Medulla oblongata (tissue), 1 donor: ENCODE results near the gene NRARP.
A peak's percentile ranks its signal among the peaks of the same experiment; 100 is the strongest.

Experiments used
- DNase-seq: peaks from one replicate; pipeline ENCODE4 v3.0.0-alpha.2; 2015; ENCODE audit errors: extremely low spot score

NRARP gene

DNA sequence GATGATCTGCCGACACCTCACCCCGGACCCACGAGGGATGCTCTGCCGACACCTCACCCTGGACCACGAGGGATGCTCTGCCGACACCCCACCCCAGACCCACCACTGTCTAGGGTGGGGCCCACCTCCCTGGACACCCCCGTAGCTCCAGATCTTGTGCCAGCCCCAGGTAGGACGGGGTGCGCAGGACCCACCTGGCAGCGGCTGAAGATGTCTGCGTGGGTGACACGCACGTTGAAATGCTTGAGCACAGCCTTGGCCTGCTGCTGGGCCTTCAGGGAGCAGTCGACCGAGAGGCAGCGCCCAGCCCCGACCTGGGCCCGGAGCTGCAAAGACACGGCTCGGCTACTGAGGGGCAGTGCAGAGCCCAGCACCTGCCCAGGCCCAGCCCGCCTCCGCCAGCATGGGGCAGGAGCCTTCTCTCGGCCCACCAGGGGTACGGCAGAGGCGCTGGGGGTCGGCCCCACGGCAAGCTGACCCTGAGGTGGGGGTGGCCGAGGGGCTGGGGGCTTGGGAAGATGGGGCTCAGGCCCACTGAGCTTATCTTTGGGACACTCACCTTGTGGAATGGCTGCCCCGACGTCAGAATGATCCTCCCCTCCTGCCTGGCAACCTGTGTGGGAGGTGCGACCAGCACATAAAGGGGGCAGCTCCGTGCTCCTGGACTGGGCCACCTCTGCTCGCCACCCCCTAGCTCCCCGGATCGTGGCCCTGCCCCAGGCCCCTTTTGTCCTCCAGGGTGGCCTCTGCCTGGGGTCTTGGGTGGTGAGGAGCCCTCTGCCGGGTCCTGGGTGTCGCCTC lies 21.7 kb upstream of the NRARP start:
- DNase-seq: no peak

- no peak for DNase-seq
Observed at GRCh38 chr9:137321726-137322361, 19.8 kb upstream of the NRARP start.

- no peak for DNase-seq
Observed at GRCh38 chr9:137320555-137321384, 18.7 kb upstream of the NRARP start.

DNA sequence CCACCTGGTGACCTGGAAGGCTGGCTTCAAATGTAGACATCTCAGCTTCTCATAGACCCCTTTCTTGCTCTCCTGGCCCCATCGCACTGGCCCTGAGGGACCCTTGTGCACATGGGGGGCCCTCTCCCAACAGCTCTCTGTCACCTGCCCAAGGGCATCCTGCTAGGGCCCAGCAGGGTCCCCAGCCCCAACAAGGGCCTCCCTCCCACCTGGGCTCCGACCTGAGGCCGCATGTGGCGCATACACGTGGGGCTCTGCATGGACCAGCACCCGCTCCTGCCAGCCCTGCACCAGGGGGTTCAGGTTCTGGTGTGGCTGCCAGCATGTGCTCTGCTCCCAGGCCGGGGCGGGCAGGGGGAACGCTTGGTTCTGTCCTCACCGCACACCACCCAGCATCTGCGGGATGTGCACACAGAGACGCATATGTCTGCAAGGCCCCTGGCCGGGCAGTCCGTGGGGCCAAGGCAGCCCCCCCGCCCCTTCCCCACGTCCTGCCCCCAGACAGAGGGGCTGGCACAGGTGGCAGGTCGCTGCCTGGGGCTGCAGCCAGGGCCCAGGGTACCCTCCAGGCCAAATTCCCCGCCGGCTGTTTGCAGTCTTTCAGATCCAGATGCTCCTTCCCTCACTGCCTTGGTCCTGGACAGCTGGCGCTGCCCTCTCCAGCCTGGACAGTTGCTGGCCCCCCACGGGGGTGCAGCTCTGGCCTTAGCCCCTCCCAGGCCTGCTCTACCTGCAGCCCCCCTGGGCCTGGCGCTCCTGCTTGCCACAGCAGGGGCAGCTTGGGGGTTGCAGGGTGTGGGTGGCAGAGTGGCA lies 17.9 kb upstream of the NRARP start:
- no peak for DNase-seq

DNA sequence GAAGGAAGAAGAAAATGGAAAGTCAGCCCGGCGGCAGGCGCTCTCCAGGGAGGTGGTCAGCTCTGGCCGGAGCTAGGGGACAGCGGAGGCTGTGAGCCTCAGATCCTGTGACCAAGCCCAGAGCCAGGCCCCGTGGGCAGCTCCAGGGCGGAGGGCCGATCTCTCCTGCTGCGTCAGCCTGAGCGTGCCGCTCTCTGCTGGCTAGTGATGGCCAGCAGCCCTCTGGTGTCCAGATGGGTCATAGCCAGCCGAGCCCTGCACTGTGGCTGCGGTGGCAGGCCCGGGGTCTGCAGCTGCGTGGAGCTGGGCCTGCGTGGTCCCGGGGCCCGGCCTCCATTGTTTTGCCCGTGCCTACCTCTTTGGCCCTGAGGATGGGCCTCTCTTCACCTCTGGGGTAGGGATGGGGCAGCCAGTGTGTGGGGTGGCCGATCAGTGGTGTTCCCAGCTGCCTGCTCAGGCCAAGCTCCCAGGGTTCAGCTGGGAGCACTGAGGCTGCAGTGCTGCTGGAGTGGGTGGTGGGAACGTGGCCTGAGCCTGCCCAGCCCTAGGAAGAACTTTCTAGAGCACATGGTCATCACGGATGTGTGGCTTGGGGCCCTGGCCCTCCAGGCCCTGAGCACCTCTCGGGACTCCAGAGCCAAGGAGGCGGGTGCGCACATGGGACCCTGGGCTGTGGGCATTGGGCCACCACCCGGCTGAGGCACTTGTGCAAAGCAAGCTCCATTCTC lies 17.1 kb upstream of the NRARP start:
- DNase-seq: peak; percentile 63

DNA sequence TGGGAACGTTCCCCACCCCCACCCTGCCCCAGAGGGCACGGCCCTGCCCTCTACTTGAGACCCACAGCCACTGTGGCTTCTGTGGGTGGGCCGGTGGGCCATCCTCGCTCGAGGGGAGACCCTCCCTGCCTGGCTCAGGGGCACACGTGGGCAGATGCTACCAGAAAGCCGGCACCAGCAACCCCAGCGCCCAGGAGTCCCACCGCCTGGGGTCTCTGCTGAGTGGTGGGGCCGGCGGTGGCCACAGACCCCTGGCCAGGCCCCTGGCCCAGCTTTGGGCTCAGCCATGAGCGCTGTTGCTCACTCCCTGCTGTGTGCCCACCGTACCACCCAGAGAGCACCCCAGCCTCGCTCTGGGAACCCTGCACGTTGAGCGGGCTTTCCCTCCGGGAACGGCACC lies 16.5 kb upstream of the NRARP start:
- DNase-seq: no peak

DNA sequence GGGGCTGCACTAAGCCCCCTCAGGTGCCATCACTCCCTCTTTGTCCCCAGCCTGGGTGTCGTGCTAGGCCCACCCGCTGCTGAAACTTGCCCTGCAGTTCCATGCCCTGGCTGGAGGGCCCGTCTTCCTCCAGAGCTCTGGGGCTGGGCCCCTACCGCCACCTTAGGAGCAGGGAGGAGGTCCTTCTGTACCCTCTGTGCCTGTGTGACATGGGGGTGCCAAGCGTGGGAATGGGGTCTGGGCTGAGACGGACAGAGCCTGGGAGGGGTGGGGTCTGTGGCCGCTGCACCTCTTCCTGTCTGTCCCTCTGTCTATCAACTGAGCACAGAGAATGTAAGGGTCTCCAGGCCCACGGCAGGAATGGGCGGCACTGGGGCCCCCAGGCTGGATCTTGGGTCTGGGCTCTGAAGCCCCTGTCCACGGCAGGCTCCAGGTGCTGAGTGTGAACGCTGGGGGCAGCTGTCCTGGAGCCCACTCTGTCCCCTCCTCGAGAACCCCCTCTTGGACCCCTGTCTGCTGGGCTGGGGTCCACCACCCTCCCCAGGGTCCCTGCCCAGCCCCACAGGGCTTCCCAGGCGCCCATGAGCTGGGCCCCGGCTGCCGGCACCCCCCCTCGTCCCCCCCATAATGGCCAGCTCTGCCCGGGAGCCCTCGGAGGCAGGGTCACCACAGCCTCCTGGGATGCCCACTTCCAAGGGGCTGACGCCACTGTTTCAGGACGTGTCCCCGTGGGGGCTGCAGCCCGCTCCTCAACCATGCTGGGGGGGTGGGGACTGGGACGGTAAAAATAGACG lies 15.8 kb upstream of the NRARP start:
- no peak for DNase-seq

DNA sequence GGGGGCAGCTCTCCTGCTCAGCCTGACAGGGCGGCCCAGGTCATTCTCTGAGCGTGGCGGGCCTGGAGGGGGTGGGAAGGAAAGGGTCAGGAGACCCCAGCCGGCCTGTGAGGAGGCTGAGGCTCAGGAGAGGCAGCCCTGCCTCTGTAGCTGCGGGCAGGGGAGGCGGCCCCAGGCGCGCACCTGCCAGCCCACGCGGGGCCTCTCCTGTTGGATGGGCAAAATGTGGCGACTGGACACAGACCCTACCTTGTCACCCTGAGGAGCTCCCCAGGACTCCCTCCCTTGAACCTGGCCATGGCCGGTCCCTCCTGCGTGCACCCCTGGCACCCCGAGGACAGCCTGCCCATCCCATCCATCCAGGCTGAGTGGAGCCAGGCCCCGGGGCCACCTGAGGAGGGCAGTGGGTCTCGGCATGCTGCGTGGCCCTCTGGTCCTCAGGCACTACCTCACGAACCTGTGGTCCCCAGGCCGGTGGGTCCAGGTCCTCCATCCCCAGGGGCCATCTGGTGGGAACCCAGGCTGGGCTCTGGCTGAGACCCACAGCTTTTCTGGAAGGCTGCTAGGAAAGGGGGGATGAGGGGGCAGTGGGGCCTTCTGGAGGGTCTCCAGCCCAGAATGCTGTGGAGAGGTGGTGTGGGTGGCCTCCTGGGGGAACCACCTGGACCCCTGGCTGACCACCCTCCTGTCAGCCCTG lies 15.1 kb upstream of the NRARP start:
- DNase-seq: no peak

- no peak for DNase-seq
Observed at GRCh38 chr9:137316012-137316981, 14.2 kb upstream of the NRARP start.

DNA sequence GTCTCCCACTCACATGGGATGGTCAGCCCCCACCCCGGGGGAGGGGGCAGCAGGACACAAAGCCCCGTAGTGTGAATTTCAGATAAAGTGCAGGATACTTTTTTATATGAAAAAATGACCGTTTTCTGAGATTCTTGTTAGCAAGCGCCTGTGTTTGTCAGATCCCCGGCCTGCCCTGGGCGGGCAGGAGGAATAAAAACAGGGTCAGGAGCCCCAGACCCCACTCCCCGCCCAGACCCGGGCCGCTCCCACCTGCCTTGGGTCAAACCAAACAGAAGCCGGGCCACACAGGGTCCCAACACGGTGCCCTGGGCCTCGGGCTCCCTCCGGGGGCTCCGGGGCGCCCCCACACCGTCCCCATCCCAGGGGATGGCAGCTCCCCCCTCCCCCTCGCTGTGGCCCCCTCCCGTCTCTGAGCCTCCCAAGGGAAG lies 13.5 kb upstream of the NRARP start:
- no peak for DNase-seq

- DNase-seq: no peak
Observed at GRCh38 chr9:137314561-137315560, 12.8 kb upstream of the NRARP start.

DNA sequence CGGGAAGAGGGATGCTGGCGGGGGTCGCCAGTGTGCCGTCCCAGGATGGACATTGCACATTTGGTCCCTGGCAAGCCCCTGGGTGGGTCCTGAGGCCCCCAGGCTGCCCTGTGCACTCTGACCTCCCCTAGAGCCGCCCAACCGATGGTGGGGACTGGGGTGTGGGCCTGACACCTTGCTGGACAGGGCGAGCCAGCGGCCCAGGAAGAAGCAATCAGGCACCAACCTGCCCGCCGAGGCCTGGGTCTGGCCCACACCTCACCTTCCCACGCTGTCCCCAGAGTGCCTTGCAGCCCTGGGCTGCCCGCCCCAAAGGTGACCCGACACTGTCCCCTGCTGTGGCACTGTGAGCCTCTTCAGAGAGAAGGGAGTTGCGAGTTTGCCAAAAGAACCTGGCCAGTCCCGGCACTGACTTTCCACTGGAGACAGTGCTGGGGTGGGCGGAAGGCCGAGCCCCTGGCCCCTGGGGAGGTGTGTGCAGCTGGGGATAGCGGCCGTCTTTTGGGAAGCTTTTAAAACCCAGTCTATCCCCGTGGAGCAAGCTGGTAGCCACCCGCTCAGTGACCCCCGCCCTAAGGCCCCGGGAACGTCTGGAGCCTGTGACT lies 12.0 kb upstream of the NRARP start:
- no peak for DNase-seq

GRCh38 chr9:137313326-137313936 lies 11.4 kb upstream of the NRARP start:
- no peak for DNase-seq

GRCh38 chr9:137312852-137313325 lies 10.8 kb upstream of the NRARP start:
- DNase-seq: no peak

DNA sequence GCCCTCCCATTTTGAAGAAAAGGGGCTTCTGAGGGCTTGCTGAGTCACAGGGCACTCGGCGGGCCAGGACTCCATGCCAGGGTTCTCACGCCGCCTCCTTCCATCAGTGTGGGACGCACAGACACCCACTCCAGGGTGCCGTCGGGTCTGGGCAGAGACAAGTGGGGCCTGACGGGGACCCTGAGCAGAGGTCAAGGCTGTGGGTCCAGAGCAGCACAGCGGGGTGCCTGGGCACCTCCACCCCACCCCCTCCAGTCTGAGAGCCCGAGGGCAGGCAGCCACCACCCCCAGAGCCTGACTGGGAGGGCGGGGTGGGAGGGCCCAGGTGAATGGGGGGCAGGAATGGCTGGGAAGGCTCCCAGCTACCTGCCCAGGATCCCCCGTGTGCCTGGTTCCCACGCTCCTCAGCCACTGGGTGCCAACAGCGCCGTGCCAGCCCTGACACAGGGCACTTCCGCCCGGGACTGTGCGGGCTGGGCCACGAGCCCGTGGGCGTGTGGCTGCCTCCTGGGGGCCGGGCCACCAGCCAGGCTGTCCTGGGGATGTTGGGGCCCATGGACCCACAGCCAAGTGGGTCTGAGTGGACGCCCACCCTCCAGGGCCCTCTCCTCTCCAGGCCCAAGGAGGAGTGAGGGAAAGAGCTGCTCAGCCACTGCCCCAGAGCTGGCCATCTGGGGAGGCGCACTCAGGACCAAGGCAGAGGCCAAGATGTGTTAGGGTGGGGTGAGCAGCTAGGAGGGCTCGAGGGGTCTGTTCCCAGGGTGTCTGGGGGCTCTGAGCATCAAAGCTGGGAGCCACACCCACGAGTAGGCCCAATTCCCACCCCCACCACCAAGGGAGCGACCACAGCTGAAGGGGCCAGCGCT lies 10.1 kb upstream of the NRARP start:
- DNase-seq: no peak
